IMR-90 (cell line): Measurements from ENCODE around the gene CKS1B. TPM values are rescaled to one million over a fixed set of nuclear protein-coding genes. Genes with fewer than 3 reads are reported as not detected.

Experiments
- CEBPB ChIP-seq: IDR thresholded peaks from 2 replicates; pipeline ENCODE4 v1.6.1; 2012; ENCODE audit warnings: low read depth, low read length, improper control_type of control experiment
- RAD21 ChIP-seq: IDR thresholded peaks from 2 replicates; pipeline ENCODE4 v1.6.1; 2012; ENCODE audit warnings: low read length, improper control_type of control experiment
- RCOR1 ChIP-seq: IDR thresholded peaks from 2 replicates; pipeline ENCODE4 v1.6.1; 2012; ENCODE audit warnings: mild to moderate bottlenecking, low read length, improper control_type of control experiment; ENCODE audit not compliant: insufficient replicate concordance
- polyA plus RNA-seq, 3 experiments: library from polyadenylated mRNA; depleted of rRNA; stranded (reverse); fragments of >200 nt; gene quantifications; 2 replicates each; pipeline ENCODE4 v1.2.3, GENCODE V29; 2012; ENCODE audit warnings: low replicate concordance in 1 of 3
- total RNA-seq: library from RNA; depleted of rRNA; stranded (reverse); fragments of >200 nt; gene quantifications from 2 replicates; pipeline ENCODE4 v1.2.3, GENCODE V29; 2012
- TF ChIP-seq, protein P1 (sequence below): fragments of 150-350 bp; IDR thresholded peaks from 2 replicates; pipeline ENCODE4 v1.6.1; 2016; ENCODE audit warnings: low read depth, mild to moderate bottlenecking, low read length, moderate library complexity, borderline replicate concordance

CKS1B gene
- total and polyA plus RNA-seq, 2 of the 4 experiments (the other 2 are of a cell fraction): 140 to 195 TPM

DNA sequence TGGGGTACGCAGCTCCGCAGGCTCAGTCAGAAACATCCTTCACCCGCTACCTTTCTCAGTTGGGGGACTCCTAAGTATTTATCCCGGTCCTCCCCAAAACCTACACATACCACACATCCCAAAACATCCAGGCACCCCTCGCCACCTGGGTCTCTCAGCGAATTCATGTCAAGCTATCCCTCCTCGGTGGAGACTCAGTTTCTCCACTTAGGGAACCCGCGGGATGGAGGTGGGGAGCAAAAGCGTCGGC lies 26.9 kb downstream of the CKS1B start (continued):
- TF ChIP-seq, protein P1, sequence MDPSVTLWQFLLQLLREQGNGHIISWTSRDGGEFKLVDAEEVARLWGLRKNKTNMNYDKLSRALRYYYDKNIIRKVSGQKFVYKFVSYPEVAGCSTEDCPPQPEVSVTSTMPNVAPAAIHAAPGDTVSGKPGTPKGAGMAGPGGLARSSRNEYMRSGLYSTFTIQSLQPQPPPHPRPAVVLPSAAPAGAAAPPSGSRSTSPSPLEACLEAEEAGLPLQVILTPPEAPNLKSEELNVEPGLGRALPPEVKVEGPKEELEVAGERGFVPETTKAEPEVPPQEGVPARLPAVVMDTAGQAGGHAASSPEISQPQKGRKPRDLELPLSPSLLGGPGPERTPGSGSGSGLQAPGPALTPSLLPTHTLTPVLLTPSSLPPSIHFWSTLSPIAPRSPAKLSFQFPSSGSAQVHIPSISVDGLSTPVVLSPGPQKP: no peak
- TF ChIP-seq RAD21 (no peak), CEBPB (no peak), RCOR1 (no peak)
